ENCODE data around the gene GPR156.
"Not testable (repeated sequence)": the region's sequence is repeated elsewhere in the genome, so short reads cannot be mapped to it uniquely, and the experiment has no call there.

Gene GPR156

DNA sequence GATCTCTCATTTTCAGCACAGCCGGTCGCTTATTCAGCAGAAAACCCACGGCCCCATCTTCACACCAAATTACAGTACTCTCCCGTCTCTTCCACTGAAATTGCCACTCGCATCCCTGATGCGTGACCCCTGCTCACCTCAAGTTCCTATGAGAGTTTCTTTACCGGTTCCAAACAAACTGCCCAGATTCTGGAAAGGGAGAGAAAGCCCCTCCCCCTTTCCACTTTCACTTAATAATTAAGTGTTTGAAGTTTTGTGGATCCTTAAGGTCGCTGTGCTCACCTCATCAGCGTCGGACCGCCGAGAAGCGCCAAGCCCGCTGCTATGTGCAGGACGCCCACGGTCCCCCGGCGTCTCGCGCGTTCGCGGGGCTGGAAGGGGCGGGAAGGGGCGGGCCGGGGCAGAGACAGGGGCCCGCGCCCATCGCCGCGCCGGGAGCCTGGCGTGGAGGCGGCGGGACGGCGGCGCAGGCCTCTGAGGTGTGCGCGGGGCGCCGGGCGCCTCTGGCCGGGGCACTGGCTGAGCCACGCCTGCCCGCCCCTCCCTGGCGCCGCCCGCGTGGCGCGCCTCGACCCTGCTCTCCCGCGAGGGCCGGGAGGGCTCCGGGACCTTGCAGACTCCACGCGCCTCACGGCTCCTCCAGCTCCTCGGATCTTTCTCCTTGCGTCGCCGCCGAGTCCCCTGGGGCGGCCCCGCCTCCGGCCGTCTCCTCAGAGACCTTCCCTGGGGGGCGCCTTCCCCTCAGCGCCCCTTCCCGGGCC is at the start of gene GPR156:
Gene GPR156, minus strand, starts transcription at position 476 of the 761 bp plus-strand sequence. CDS start 41,124 bp downstream, outside the sequence.
- DNase-seq = no peak

GRCh38 chr3:120332646-120333045 is 47.6 kb upstream of the GPR156 start:
- no peak for DNase-seq

GRCh38 chr3:120331076-120331475 is 46.1 kb upstream of the GPR156 start:
- no peak for DNase-seq

DNA sequence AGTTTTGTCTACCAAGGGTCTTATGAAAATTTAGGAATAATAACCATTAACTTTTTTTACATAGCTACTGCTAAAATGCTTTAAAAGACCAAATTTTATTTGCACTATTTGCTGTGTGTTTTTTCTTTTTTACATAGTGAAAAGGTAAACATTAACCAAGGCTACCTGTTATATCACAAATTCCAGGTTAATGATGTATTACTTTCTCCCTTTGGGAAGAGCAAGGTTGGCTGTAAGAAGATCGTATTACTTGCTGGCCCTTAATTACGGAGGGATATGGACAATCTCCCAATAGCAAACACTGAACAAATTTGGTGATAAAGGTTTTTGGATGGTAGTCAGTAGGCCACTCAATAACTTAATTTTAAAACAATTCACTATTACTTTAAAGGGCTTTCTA is 41.8 kb upstream of the GPR156 start:
- no peak for DNase-seq

GRCh38 chr3:120324190-120324589 is 39.2 kb upstream of the GPR156 start:
- no peak for DNase-seq

- not testable (repeated sequence) for DNase-seq
Measured at GRCh38 chr3:120323761-120324160, 38.7 kb upstream of the GPR156 start.

GRCh38 chr3:120311863-120312794 is 27.1 kb upstream of the GPR156 start:
- DNase-seq = no peak

- no peak for DNase-seq
Measured at GRCh38 chr3:120306519-120307455, 21.8 kb upstream of the GPR156 start.

GRCh38 chr3:120304616-120305015 is 19.6 kb upstream of the GPR156 start:
- DNase-seq = no peak

DNA sequence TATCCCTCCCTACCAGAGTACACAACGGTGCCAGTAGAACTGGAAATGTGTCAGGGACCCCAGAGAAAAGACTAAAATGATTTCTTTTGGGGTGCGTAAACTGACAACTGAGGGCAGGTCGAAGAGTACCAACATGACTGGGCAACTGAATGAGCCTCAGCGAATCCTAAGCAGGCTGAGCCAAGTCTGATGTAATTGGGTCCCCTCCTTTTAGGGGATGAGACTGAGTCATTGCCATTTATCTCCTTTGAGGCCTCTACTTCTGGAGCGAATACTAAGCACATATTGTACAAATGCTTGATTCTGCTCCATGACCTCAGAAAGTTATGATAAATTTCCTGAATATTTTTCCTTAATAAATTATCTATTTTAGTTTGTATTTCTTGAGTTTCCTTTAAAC is 17.3 kb upstream of the GPR156 start:
- no peak for DNase-seq

- no peak for DNase-seq
Measured at GRCh38 chr3:120300971-120301370, 15.9 kb upstream of the GPR156 start.

DNA sequence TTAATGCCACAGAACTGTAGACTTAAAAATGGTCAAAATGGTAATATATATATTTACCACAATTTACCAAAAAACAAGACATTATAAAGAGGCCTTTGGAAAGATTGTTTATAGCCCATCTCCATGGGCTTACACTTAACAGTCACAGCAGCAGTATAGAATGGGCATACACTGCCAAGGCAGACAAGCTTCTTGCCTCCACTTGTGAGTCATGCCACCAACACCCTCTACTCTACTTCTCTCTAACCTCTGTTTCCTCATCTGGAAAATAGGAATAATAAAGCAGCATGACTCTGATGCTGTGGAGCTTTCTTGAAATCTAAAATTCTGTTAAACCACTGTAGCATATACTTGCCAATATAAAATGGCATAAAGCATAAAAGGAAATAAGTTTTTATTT is 14.4 kb upstream of the GPR156 start:
- no peak for DNase-seq

DNA sequence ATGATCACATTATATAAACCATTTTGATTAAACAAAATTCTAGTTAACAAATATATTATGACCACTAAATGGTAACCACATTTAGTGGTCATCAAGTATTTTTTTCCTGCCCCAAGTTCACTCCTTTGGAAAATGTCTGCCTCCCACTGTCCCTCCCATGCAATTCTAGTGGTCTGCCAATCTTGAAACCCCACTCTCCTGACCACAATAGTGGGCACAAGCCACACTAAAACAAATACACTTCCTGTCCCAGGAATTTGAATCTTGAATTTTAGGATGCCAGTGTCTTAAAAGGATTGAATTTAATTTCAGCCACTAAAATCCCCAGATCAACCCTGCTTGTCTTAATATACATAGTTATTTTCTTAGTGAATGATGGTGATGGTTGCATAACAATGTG is 14.0 kb upstream of the GPR156 start:
- DNase-seq = no peak

DNA sequence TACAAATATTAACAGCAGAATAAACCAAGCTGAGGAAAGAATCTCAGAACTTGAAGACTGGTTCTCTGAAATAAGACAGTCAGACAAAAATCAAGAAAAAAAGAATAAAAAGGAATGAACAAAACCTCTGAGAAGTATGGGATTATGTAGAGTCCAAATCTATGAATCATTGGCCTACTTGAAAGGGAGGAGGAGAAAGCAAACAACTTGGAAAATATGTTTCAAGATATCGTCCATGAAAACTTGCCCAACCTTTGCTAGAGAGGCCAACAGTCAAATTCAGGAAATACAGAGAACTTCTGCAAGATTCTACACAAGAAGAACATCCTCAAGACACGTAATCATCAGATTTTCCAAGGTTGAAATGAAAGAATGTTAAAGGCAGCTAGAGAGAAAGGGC is 6.5 kb upstream of the GPR156 start:
- not testable (repeated sequence) for DNase-seq

GRCh38 chr3:120289636-120290035 is 4.6 kb upstream of the GPR156 start:
- DNase-seq = no peak

DNA sequence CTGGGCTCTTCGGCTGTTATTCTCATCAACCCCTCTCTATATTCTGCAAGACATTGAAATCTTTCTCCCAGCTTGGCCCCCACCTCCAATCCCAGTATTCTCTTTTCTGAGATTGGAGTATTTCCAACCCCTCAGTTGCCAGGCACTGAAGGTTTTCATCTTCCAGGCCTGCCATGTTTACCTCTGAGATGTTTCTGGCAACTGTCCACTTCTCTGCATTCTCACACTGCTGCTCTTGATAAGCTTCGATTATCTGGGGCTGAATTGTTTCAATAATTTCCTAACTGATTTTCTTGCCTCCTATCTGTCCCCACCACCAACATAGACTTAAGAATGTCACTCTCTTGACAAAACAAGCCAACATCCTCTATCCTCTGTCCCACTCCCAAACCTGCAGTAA is 1.4 kb upstream of the GPR156 start:
- no peak for DNase-seq

- DNase-seq = no peak
Measured at GRCh38 chr3:120285508-120285841, 453 bp upstream of the GPR156 start.

GRCh38 chr3:120281261-120281660 is 3.8 kb downstream of the GPR156 start:
- no peak for DNase-seq

GRCh38 chr3:120280566-120280965 is 4.5 kb downstream of the GPR156 start:
- DNase-seq = no peak

- no peak for DNase-seq
Measured at GRCh38 chr3:120280026-120280425, 5.0 kb downstream of the GPR156 start.

DNA sequence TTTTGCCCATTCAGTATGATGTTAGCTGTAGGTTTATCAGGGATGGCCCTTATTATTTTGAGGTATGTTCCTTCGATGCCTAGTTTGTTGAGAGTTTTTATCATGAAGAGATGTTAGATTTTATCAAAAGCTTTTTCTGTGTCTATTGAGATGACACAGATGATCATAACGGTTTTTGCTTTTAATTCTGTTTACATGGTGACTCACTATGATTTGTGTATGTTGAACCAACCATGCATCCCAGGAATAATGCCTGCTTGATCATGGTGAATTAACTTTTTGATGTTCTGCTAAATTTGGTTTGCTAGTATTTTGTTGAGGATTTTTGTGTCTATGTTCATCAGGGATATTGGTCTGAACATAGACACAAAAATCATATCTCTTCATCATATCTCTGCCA is 8.3 kb downstream of the GPR156 start:
- DNase-seq = no peak

GRCh38 chr3:120275618-120276017 is 9.4 kb downstream of the GPR156 start:
- no peak for DNase-seq

- DNase-seq = no peak
Measured at GRCh38 chr3:120274739-120275167, 10.3 kb downstream of the GPR156 start.

Data from stimulated activated naive CD4-positive, alpha-beta T cell (primary cell).